Activated B cell treated with CpG ODN at 0.5 μM for 24 hours (primary cell): ENCODE data around the gene RRP1. TPM values are rescaled to one million over a fixed set of nuclear protein-coding genes. Genes with fewer than 3 reads are reported as not detected.
"Not testable (repeated sequence)": the region's sequence is repeated elsewhere in the genome, so short reads cannot be mapped to it uniquely, and the experiment has no call there.

ENCODE experiments used
- ATAC-seq: fragments of 200-7000 bp; cut with Tn5 transposase; one replicate; pipeline ENCODE4 v1.10.0; 2021; ENCODE audit warnings: low read depth, mild to moderate bottlenecking, moderate library complexity
- CTCF ChIA-PET: fragments of 350-600 bp; sonication (Branson Sonifier 250); formaldehyde crosslinking; loops from one replicate; lab custom pipeline; 2021; ENCODE audit warnings: antibody characterized with exemption; lab: Charles Lee
- POLR2A ChIA-PET: fragments of 350-600 bp; sonication (Branson Sonifier 250); formaldehyde crosslinking; loops from one replicate; lab custom pipeline; 2021; ENCODE audit warnings: antibody characterized with exemption; lab: Charles Lee
- DNase-seq: peaks from one replicate; pipeline ENCODE4 v3.0.0; 2022
- H3K27ac Mint-ChIP-seq: one replicate; pipeline ENCODE4 v1.8.0; 2020; ENCODE audit warnings: mixed read lengths
- H3K27me3 Mint-ChIP-seq: one replicate; pipeline ENCODE4 v1.8.0; 2021; ENCODE audit warnings: mixed read lengths
- H3K36me3 Mint-ChIP-seq: one replicate; pipeline ENCODE4 v1.8.0; 2021; ENCODE audit warnings: low read depth, mixed read lengths
- H3K4me1 Mint-ChIP-seq: one replicate; pipeline ENCODE4 v1.8.0; 2021; ENCODE audit warnings: mixed read lengths
- H3K4me3 Mint-ChIP-seq: one replicate; pipeline ENCODE4 v1.8.0; 2020; ENCODE audit warnings: mild to moderate bottlenecking, mixed read lengths
- H3K9me3 Mint-ChIP-seq: one replicate; pipeline ENCODE4 v1.8.0; 2020; ENCODE audit warnings: mixed read lengths
- intact Hi-C: fragments of 100-400 bp; cut with micrococcal nuclease; formaldehyde crosslinking; loops from one replicate; pipeline ENCODE4 v1.15.1; 2024
- total RNA-seq: library from RNA; stranded (reverse); gene quantifications from 2 replicates; pipeline ENCODE4 v1.2.3, GENCODE V29; 2022
- TF ChIP-seq, protein P1 (sequence below): fragments of 200-600 bp; IDR thresholded peaks from one replicate; pipeline ENCODE4 v1.8.0; 2022; ENCODE audit warnings: antibody characterized with exemption, mild to moderate bottlenecking

Gene RRP1
- total RNA-seq, 1 donor from 2014 or later, result 36.8 TPM

DNA sequence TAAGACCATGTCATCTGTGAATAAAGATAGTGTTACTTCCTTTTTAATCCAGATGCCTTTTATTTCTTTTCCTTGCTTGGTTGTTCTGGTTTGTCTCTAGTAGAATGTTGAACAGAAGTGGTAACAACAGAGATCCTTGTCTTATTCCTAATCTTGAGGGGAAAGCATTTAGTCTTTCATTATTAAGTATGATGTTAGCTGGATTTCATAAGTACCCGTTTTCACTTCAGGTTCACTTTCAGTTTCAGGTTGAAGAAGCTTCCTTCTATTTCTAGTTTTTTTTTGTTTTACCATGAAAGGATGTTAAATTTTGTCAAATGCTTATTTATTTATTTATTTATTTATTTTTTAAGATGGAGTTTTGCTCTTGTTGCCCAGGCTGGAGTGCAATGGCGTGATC is 53.4 kb downstream of the RRP1 start:
- CTCF ChIA-PET, result interaction anchor here (0.6 kb wide), 1 partner anchor 134 kb away, joined by 3 read pairs; no protein-coding TSS in a partner anchor
- ATAC-seq, result no peak

DNA sequence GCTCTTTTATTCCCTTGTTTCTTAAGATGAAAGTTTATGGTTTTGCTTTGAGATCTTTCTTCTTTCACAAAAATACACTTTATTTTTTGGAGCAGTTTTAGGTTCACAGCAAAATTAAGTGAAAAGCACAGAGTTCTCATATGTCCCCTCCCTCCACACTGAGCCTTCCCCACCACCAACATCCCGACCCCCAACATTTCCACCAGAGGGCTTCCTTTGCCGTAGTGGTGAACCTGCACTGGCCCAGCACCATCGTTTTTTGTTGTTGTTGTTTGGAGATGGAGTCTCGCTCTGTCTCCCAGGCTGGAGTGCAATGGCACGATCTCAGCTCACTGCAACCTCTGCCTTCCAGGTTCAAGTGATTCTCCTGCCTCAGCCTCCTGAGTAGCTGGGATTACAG is 55.5 kb downstream of the RRP1 start:
- H3K4me3 Mint-ChIP-seq, H3K4me1 Mint-ChIP-seq, H3K27ac Mint-ChIP-seq, ATAC-seq, DNase-seq, H3K36me3 Mint-ChIP-seq, H3K27me3 Mint-ChIP-seq, CTCF ChIA-PET, H3K9me3 Mint-ChIP-seq, intact Hi-C loops, POLR2A ChIA-PET: not testable (repeated sequence)

More for the DNA sequence above, 53.4 kb downstream of the RRP1 start:
- no peaks in the 10 kb centered on the region for H3K9me3 Mint-ChIP-seq
- peaks cover 6% of the 10 kb centered on the region for H3K4me1 Mint-ChIP-seq
- peak overlapping the region; percentile 36 for H3K27ac Mint-ChIP-seq
- H3K4me3 Mint-ChIP-seq, result peak overlapping the region; percentile 8
- DNase-seq, result no peak
- POLR2A ChIA-PET, result interaction anchor here (0.6 to 0.8 kb wide), 5 partner anchors 19 to 168 kb away, joined by 3 to 4 read pairs (median 3); no protein-coding TSS in a partner anchor
- TF ChIP-seq, protein P1, sequence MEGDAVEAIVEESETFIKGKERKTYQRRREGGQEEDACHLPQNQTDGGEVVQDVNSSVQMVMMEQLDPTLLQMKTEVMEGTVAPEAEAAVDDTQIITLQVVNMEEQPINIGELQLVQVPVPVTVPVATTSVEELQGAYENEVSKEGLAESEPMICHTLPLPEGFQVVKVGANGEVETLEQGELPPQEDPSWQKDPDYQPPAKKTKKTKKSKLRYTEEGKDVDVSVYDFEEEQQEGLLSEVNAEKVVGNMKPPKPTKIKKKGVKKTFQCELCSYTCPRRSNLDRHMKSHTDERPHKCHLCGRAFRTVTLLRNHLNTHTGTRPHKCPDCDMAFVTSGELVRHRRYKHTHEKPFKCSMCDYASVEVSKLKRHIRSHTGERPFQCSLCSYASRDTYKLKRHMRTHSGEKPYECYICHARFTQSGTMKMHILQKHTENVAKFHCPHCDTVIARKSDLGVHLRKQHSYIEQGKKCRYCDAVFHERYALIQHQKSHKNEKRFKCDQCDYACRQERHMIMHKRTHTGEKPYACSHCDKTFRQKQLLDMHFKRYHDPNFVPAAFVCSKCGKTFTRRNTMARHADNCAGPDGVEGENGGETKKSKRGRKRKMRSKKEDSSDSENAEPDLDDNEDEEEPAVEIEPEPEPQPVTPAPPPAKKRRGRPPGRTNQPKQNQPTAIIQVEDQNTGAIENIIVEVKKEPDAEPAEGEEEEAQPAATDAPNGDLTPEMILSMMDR, result no peak
- intact Hi-C loops, result no loop called here
- no peaks in the 10 kb centered on the region for H3K36me3 Mint-ChIP-seq
- H3K27me3 Mint-ChIP-seq, result peaks cover 6% of the 10 kb centered on the region

DNA sequence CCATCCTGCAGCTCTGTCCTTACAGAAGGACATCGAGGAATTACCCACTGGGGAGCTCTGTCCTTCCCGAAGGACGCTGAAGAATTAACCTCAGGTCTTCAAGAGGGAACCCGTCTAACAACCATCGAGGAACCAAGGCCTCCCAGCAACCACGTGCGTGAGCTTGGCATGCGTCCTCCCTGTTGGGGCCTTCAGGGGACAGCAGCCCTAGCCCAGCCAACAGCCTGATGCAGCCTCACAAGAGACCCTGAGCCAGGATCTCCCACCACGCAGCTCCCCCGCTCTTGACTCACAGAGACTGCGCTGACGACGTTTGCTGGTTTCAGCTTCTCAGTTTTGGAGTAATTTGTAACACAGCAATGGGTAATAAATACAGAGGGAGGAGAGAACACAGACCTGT is 56.0 kb downstream of the RRP1 start:
- ChIA-PET POLR2A (no interaction called here), CTCF (no interaction called here)
- Mint-ChIP-seq H3K9me3 (no peaks in the 10 kb centered on the region), H3K27me3 (peaks cover 2% of the 10 kb centered on the region), H3K36me3 (no peaks in the 10 kb centered on the region), H3K4me1 (peaks cover 6% of the 10 kb centered on the region), H3K4me3 (no peak overlapping the region), H3K27ac (no peak overlapping the region)
- DNase-seq (no peak), ATAC-seq (no peak)
- intact Hi-C loops, result no loop called here
- TF ChIP-seq, protein P1, result no peak

DNA sequence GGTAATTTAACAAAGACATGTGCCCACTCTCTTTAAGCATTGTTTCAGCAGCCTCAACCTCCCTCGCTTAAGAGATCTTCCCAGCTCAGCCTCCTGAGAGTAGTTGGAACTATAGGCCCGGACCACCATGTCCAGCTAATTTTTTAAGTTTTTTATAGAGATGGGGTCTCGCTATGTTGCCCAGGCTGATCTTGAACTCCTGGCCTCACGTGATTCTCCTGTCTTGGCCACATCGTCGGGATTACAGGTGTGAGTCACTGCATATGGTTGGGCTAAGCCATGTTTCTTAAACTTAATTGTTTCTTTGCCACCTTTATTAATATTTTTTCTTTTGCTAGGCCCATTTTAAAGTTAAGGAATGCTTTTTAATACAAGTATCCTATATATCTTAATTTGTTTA is 57.1 kb downstream of the RRP1 start:
- ChIA-PET CTCF (no interaction called here), POLR2A (interaction anchor here (0.5 to 0.7 kb wide), 2 partner anchors 41 to 119 kb away, joined by 3 to 5 read pairs; no protein-coding TSS in a partner anchor)
- TF ChIP-seq, protein P1, result no peak
- Mint-ChIP-seq H3K9me3 (peaks cover 5% of the 10 kb centered on the region), H3K27me3 (peaks cover 2% of the 10 kb centered on the region), H3K4me3 (no peak overlapping the region), H3K27ac (no peak overlapping the region), H3K4me1 (peaks cover 6% of the 10 kb centered on the region), H3K36me3 (no peaks in the 10 kb centered on the region)
- DNase-seq (no peak), ATAC-seq (no peak)
- intact Hi-C loops, result no loop called here

DNA sequence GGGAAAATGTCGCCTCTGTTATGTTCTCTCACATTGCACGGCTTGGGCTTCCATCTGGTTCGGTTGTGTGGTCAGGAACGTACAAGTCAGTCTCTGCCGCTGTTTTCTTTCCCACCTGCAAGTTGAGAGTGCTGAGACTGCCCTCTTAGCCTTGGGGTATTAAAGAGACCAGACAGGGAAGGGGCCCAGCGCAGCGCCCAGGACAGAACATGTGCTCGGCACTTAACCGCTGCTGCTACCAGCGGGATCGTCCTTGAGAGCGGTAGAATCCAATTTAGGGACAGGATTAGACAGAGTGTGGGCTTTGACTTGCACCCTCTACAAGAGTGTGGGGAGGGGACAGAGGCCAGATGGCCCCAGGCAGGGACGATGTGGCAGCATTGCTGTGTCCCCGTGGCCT is 57.9 kb downstream of the RRP1 start:
- no peak for DNase-seq
- Mint-ChIP-seq H3K36me3 (no peaks in the 10 kb centered on the region), H3K27ac (no peak overlapping the region), H3K27me3 (peaks cover 2% of the 10 kb centered on the region), H3K4me1 (peaks cover 5% of the 10 kb centered on the region), H3K4me3 (no peak overlapping the region), H3K9me3 (peaks cover 5% of the 10 kb centered on the region)
- CTCF ChIA-PET, result no interaction called here
- intact Hi-C loops, result no loop called here
- POLR2A ChIA-PET, result no interaction called here
- TF ChIP-seq, protein P1, result no peak
- no peak for ATAC-seq

DNA sequence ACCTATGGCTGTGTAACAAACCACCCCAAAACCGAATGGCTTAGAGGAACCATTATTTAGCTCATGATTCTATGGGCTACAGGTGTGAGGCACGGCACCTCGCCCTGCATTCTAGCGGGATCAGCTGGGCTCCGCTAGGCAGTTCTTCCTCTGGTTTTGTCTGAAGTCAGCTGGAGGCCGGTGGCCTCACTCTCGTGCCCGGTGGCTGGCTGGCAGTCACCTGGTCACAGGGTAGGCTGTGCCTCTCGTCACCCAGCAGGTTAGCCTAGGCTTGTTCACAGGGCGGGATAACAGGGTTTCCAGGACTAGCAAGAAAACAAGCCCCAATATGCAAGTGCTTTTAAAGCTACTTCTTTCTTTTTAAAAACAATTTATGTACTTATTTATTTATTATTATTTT is 59.4 kb downstream of the RRP1 start:
- TF ChIP-seq, protein P1, result no peak
- ATAC-seq (no peak), DNase-seq (no peak)
- Mint-ChIP-seq H3K27me3 (peaks cover 2% of the 10 kb centered on the region), H3K36me3 (no peaks in the 10 kb centered on the region), H3K9me3 (peaks cover 5% of the 10 kb centered on the region), H3K4me1 (no peaks in the 10 kb centered on the region), H3K4me3 (no peak overlapping the region), H3K27ac (no peak overlapping the region)
- ChIA-PET POLR2A (no interaction called here), CTCF (no interaction called here)
- intact Hi-C loops, result no loop called here
